H4 (cell line): ENCODE data around the gene SLC22A4. TPM values are rescaled to one million over a fixed set of nuclear protein-coding genes. Genes with fewer than 3 reads are reported as not detected.

ENCODE experiments used
- DNase-seq: peaks from one replicate; pipeline ENCODE4 v3.0.0-alpha.2; 2015; ENCODE audit warnings: low spot score
- total RNA-seq: library from RNA; depleted of rRNA; stranded (reverse); fragments of >200 nt; shearing (Covaris generic); gene quantifications from 2 replicates; pipeline ENCODE4 v1.2.3, GENCODE V29; 2014

Gene SLC22A4
- total RNA-seq, 1 experiment from 2014 or later: 4.2 TPM

- DNase-seq: no peak
Measured at GRCh38 chr5:132376694-132377641, 82.8 kb downstream of the SLC22A4 start.

- no peak for DNase-seq
Measured at GRCh38 chr5:132377738-132378137, 83.5 kb downstream of the SLC22A4 start.

- no peak for DNase-seq
Measured at GRCh38 chr5:132378580-132378979, 84.4 kb downstream of the SLC22A4 start.

- no peak for DNase-seq
Measured at GRCh38 chr5:132380047-132380446, 85.9 kb downstream of the SLC22A4 start.

GRCh38 chr5:132380741-132381140, 86.5 kb downstream of the SLC22A4 start:
- no peak for DNase-seq

GRCh38 chr5:132381614-132382013, 87.4 kb downstream of the SLC22A4 start:
- DNase-seq: no peak

- DNase-seq: no peak
Measured at GRCh38 chr5:132383261-132383660, 89.1 kb downstream of the SLC22A4 start.

- no peak for DNase-seq
Measured at GRCh38 chr5:132383984-132384383, 89.8 kb downstream of the SLC22A4 start.

- no peak for DNase-seq
Measured at GRCh38 chr5:132384506-132385050, 90.4 kb downstream of the SLC22A4 start.

- DNase-seq: peak; percentile 86
Measured at GRCh38 chr5:132385326-132386105, 91.3 kb downstream of the SLC22A4 start.

- peak; percentile 88 for DNase-seq
Measured at GRCh38 chr5:132386644-132387286, 92.6 kb downstream of the SLC22A4 start.

- peak; percentile 100 for DNase-seq
Measured at GRCh38 chr5:132387640-132388117, 93.5 kb downstream of the SLC22A4 start.

- DNase-seq: peak; percentile 96
Measured at GRCh38 chr5:132388244-132389050, 94.3 kb downstream of the SLC22A4 start.

GRCh38 chr5:132389051-132389331, 94.8 kb downstream of the SLC22A4 start:
- DNase-seq: no peak

GRCh38 chr5:132389585-132390286, 95.5 kb downstream of the SLC22A4 start:
- DNase-seq: peak; percentile 100

GRCh38 chr5:132391247-132391646, 97.1 kb downstream of the SLC22A4 start:
- DNase-seq: no peak

GRCh38 chr5:132391870-132392269, 97.7 kb downstream of the SLC22A4 start:
- DNase-seq: no peak

- DNase-seq: no peak
Measured at GRCh38 chr5:132392411-132392810, 98.2 kb downstream of the SLC22A4 start.

- DNase-seq: no peak
Measured at GRCh38 chr5:132392978-132393825, 99.0 kb downstream of the SLC22A4 start.
